Kidney tubule cell (primary cell): ENCODE measurements around the gene TMPRSS9.
A peak's percentile ranks its signal among the peaks of the same experiment; 100 is the strongest.

Experiments used
- DNase-seq: peaks from one replicate; pipeline ENCODE4 v3.0.0-alpha.2; 2018; ENCODE audit warnings: low spot score

TMPRSS9 gene

GRCh38 chr19:2359992-2360685, at the start of gene TMPRSS9:
Gene TMPRSS9 (plus strand): TSS chr19:2360265. CDS start chr19:2389786, 29,521 bp downstream.
- DNase-seq, result no peak

- DNase-seq, result no peak
These were observed 49.0 kb upstream of the TMPRSS9 start for GRCh38 chr19:2311093-2311492.

GRCh38 chr19:2312820-2313501, 47.1 kb upstream of the TMPRSS9 start:
- no peak for DNase-seq

- no peak for DNase-seq
These were observed 44.8 kb upstream of the TMPRSS9 start for GRCh38 chr19:2315121-2315817.

- DNase-seq, result peak; percentile 55
These were observed 44.2 kb upstream of the TMPRSS9 start for GRCh38 chr19:2315818-2316353.

GRCh38 chr19:2317300-2317699, 42.8 kb upstream of the TMPRSS9 start:
- no peak for DNase-seq

GRCh38 chr19:2317756-2318155, 42.3 kb upstream of the TMPRSS9 start:
- no peak for DNase-seq

GRCh38 chr19:2318923-2319322, 41.1 kb upstream of the TMPRSS9 start:
- no peak for DNase-seq

GRCh38 chr19:2319551-2319950, 40.5 kb upstream of the TMPRSS9 start:
- DNase-seq, result no peak

- DNase-seq, result no peak
These were observed 40.0 kb upstream of the TMPRSS9 start for GRCh38 chr19:2320049-2320448.

GRCh38 chr19:2320939-2321338, 39.1 kb upstream of the TMPRSS9 start:
- no peak for DNase-seq

- DNase-seq, result no peak
These were observed 38.3 kb upstream of the TMPRSS9 start for GRCh38 chr19:2321565-2322283.

- no peak for DNase-seq
These were observed 36.4 kb upstream of the TMPRSS9 start for GRCh38 chr19:2323707-2324106.

- DNase-seq, result no peak
These were observed 35.7 kb upstream of the TMPRSS9 start for GRCh38 chr19:2324220-2324948.

GRCh38 chr19:2325281-2326046, 34.6 kb upstream of the TMPRSS9 start:
- DNase-seq, result no peak

- DNase-seq, result no peak
These were observed 33.2 kb upstream of the TMPRSS9 start for GRCh38 chr19:2326699-2327360.

GRCh38 chr19:2327773-2328400, 32.2 kb upstream of the TMPRSS9 start:
- DNase-seq, result peak; percentile 93

- peak; percentile 90 for DNase-seq
These were observed 31.5 kb upstream of the TMPRSS9 start, which contains the start of the genes LSM7 and SPPL2B for GRCh38 chr19:2328401-2329148. Gene LSM7 (minus strand): TSS chr19:2328586. CDS start chr19:2328566, 20 bp downstream. Gene SPPL2B (plus strand): TSS chr19:2328684. CDS start chr19:2328710, 26 bp downstream.

- no peak for DNase-seq
These were observed 31.0 kb upstream of the TMPRSS9 start for GRCh38 chr19:2329149-2329478.
